Right kidney (tissue), 1 donor: Measurements from ENCODE around the gene PKP1.

Experiments used
- DNase-seq: peaks from one replicate; pipeline ENCODE4 v3.0.0-alpha.2; 2016

Gene PKP1

GRCh38 chr1:201260648-201261311 is 22.5 kb upstream of the PKP1 start:
- no peak for DNase-seq

- no peak for DNase-seq
Observed at GRCh38 chr1:201261771-201262547, 21.3 kb upstream of the PKP1 start.

DNA sequence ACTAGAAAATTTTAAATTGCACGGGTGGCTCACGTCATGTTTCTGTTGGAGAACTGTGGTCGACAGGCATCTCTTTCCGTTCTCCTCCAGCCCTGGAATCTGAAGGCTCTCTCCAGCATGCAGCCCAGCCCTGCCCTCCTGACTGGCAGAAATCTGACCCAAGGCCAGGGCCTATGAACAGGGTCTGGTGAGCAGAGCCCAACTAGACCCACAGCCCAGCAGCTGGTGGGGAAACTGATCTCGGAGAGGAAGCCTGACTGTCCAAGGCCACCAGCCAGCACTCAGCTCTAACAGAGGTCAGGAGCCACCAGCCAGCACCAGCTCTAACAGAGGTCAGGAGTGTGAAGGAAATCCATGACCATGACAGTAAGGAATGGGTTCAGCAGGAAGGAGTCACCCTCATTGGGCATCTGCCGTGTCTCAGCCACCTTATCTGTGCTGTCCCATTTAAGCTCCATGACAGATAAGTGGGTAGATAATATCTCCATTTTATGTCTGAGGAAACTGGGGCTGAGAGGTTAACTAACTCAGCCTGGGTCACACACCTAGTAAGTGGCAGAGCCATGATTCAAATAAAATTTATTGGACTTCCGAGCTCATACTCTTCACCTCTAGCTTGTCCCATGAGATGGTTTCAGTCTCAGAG is 20.2 kb upstream of the PKP1 start:
- DNase-seq: no peak

- no peak for DNase-seq
Observed at GRCh38 chr1:201264072-201264471, 19.2 kb upstream of the PKP1 start.

DNA sequence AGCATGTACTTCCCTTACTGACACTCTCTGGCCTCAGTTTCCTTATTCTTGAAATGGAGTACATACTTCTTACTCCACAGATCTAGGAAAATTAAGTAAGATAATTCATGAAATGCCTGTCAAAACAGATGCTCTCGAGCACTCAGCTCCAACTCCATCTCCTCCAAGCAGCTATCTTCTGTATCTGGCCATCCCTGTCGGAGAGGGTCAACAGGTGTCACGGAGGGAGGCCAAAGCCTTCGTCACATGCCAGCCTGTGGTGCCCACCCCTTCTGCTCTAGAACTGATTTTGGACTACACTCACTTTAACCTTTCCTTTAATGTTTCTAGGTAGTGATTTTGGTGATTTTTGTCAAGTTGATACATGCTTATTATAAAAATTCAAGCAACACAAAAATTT is 18.8 kb upstream of the PKP1 start:
- no peak for DNase-seq

DNA sequence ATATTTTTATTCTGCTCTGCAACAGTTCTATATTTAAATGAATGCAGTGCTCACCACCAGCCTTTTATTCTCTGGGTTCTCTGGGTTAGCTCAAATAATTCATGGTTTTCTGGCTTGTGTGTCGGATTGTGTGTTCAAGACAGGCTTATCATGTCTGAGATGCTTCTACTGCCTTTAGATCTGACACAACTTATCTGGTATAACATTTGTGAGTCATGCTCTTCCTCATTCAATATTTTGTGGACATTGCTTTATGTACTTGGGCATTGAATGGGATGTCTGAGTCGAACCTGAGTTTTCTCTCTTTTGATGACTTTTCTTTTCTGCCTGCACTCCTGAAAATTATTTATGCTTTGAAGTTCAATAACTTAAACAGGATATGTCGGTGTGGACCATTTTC is 17.6 kb upstream of the PKP1 start:
- no peak for DNase-seq

DNA sequence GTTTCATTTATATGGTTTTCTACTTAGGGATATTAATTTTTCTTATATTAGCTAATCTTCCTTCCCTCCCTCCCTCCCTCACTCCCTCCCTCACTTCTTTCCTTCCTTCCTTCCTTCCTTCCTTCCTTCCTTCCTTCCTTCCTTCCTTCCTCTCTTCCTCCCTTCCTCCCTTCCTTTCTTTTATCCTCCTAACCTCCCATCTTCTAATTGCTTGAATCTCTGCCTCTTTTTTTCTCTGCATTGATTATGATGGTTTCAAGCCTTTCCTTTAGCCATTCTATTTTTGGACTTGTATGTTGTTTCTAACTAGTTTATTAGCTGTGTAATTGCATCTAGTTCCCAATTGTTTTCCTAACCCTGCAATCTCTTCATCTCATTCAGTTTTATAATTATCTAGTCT is 17.0 kb upstream of the PKP1 start:
- no peak for DNase-seq

- DNase-seq: no peak
Observed at GRCh38 chr1:201266774-201267173, 16.5 kb upstream of the PKP1 start.

- DNase-seq: no peak
Observed at GRCh38 chr1:201267481-201268229, 15.7 kb upstream of the PKP1 start.

DNA sequence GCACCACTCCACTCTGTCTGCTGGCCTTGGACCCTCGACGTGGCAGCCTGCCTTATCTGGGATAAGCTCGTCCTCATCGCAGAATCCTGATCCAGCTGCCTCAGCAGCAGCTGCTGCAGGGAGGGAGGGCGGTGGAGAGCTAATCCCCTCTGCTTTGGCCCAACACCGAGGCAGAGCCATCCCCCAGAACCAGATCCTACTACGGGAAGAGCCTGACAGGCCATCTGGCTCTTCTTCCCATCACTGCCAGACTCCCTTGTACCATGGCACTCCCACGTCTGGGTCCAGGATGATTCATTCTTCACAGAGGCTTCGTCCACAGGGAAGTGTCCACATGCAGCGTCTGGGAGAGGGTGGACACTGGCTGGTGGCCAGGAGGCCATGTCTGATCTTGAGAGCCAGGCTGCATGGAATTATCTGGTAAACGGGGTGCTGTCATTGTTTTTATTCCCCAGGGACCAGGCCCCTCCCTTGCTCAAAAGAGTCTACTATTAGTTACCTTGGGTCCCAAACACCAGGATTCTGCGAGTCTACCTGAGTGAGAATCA is 14.6 kb upstream of the PKP1 start:
- DNase-seq: peak; percentile 30

DNA sequence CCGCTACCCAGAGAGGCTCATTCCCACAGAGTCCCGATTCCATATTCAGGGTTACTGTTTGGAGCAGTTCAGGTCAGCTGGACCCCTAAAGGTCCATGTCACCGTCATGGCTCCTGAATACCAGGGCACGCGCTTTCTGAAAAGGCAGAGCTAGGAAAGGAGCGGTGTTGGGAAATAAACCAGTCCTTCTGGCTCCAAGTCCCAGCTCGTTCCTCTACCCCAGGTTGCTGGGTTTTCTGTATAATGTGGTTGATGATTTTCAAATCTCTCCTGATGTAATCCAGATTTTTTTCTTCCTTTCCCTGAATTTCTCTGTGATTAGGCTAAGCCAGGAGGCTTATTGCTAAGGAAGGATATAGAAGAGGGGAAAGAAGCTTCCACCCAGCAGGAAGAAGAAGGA is 14.0 kb upstream of the PKP1 start:
- no peak for DNase-seq

DNA sequence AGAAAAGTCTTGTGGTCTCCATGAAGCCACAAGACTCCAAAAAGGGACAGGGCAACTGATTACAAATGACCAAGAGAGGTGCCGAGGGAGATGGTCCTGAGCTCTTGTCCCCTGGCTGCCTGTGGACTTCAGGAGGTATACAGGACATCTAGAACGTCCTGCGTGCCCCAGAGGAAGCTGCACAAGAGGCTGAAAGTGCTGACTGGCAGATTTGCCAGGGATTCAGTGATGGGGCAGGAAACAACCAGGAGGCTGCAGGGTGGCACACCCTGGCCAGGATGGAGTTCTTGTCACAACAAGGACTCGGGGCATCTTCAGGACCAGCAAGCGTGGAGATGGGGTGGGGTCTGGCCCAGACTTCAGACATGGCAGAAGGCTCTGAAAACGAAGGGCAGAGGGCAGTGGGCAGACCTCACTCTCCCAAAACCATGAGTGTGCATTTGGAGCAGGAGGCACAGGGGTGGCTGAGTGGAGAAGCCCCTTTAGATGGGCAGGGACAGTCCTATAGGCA is 13.4 kb upstream of the PKP1 start:
- no peak for DNase-seq

DNA sequence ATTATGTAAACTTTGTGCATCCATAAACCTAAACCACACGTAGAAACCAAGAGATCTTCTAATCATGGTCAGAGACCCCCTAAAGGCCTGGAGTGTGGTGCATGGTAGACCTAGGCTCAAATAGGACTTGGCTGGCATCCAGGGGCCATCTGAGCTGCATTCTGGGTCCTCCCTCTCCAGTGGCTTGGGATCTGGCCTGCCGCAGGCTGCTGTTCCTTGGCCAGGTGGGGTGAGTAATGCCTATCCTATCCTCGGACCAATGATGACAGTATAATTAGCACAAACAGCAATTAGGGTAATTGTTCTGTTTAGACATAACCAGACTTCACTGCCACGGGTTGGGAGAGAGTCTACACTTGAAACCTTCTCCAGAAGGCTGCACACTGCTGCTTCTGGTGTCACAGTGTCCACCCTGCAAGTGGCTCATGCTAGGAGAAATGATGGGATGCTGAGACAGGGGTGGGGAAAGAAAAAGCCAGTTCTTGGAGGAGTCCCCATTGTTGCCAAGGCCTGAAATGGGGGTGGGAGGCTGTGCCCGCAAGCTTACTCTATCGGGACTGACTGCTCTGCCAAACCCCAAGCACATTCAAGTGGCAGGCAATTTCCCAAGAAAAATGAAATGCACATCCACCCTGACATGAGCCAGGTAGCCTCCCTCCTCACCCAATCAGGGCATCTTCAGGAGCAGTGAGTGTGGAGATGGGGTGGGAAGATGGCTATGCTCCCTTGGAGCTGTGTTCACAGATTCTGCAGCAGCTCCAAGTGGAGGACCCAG is 12.5 kb upstream of the PKP1 start:
- no peak for DNase-seq

- DNase-seq: no peak
Observed at GRCh38 chr1:201272799-201273198, 10.5 kb upstream of the PKP1 start.

- no peak for DNase-seq
Observed at GRCh38 chr1:201274616-201275252, 8.6 kb upstream of the PKP1 start.

DNA sequence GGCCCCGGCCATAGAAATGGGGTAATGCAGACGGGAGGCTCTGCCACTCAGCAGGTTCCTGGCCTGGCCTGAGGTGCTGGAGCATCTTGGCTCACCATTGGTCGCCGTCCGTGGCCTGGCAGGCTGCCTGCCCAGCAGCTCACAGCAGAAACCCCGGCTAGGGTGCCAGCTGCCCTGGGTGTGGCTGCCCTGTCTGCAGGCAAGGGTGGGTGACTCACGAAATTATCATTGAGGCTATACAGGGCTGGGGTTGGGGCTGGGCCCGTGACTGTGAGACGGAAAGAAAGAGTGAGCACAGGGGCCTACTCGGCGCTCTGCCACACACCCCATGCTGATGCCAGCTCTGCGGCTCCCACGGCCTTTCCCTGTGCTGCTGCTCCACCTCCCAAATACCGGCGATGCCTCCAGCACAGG is 8.0 kb upstream of the PKP1 start:
- DNase-seq: no peak

DNA sequence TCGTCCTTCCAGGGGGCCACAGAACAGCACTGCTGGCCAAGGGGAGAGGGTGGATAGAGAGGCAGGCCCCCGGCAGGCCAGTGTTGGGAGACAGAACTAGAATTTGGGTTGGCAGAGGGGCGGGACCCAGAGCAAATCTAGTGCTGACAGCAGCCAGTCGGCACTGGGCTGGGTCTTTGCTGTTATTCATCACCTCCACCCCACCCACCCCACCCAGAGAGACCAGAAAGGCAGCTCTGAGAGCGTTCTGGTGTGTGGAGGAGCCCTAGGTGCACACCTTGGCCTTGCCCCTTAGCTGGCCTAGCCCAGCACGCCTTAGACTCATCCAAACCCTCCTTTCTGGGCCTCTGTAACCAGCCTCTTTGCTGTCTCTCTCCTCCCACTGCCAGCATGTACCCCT is 6.4 kb upstream of the PKP1 start:
- no peak for DNase-seq

DNA sequence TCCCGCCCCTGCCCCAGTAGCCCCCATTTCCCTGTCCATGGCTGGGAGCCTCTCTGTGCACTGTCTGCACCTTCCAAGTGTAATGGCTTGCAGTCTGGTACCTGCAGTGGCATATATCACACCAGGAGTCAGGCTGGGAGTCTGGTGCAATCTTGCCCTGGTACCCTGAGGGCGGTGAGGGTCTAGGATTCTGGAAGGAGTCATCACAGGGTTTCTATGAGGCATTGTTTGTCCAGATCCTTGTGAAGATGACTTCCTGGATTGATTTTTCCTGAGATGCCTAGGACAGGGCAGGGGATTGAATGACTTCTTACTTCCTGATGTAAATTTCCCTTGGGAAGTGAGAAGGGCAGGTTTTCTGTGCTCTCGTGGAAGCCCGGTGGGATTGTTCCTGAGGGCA is 5.9 kb upstream of the PKP1 start:
- no peak for DNase-seq

DNA sequence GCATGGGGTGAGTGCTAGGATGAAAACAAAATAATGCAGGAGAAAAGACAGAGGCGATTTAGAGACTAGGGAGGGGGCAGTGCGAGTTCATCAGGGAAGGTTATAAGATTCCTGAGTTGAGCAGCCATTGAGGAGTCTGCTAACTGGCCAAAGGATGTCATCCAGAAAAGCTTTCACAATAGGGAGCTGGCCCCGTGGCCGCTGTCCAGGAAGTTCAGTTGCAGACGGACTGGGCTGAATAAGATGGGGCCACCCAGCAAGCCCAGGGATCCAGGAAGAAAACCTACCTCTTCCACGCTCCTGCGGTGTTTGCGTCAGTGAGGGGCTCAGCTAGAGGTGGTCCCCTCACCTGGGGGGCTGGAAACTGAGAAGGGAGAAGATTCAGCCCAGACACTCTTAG is 4.0 kb upstream of the PKP1 start:
- DNase-seq: no peak

DNA sequence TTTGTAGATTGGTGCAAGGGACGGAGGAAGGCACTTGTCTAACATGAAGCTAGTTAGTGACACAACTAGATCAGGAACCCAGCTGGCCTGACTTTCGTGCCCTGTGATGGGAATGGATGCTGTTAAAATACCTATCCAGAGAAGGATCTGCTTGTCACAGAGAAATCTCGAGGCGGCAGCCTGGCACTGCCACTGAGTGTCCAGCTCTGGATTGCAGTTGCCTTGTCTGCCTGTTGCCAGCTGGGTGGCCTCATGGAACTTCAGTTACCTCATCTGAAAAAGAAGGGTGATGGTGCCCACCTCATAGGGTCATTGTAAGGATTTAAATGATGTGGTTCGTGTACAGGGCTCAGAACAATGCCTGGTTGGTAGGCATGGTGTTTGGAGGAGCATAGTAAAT is 2.4 kb upstream of the PKP1 start:
- no peak for DNase-seq

- DNase-seq: no peak
Observed at GRCh38 chr1:201281573-201281972, 1.7 kb upstream of the PKP1 start.
